AG04450 (cell line): Measurements from ENCODE around the gene KLF17. TPM values are rescaled to one million over a fixed set of nuclear protein-coding genes. Genes with fewer than 3 reads are reported as not detected.

Experiments used
- CTCF ChIA-PET: fragments of 300-600, 350-600 bp; formaldehyde crosslinking; extraction: SDS; loops from one replicate; lab custom pipeline; 2022; ENCODE audit warnings: antibody characterized with exemption, inconsistent platforms; lab: Charles Lee
- POLR2A ChIA-PET: fragments of 350-600 bp; formaldehyde crosslinking; extraction: SDS; loops from one replicate; lab custom pipeline; 2021; ENCODE audit warnings: antibody characterized with exemption, inconsistent platforms; lab: Yijun Ruan, JAX
- DNase-seq: peaks from one replicate; pipeline ENCODE4 v3.0.0-alpha.2; 2011; ENCODE audit warnings: low read depth, low spot score
- H3K27ac ChIP-seq: one replicate; pipeline ENCODE4 v1.5.1; 2012; ENCODE audit warnings: low read depth, low read length, control low read depth
- H3K27me3 ChIP-seq: one replicate; pipeline ENCODE4 v1.6.0; 2012; ENCODE audit warnings: low read length; ENCODE audit not compliant: control insufficient read depth, insufficient read depth
- H3K4me3 ChIP-seq: 2 replicates; pipeline ENCODE4 v1.5.1; 2011; ENCODE audit warnings: mild to moderate bottlenecking, low read depth, low read length, control low read depth
- H3K9me3 ChIP-seq: 2 replicates; pipeline ENCODE4 v1.5.1; 2012; ENCODE audit warnings: low read length; ENCODE audit not compliant: control insufficient read depth, insufficient read depth
- polyA plus RNA-seq: library from polyadenylated mRNA; depleted of rRNA; stranded (reverse); fragments of >200 nt; gene quantifications from 2 replicates; pipeline ENCODE4 v1.2.3, GENCODE V29; 2011
- TF ChIP-seq, protein P1 (sequence below): IDR thresholded peaks from 2 replicates; pipeline ENCODE4 v1.5.1; 2011; ENCODE audit warnings: low read depth, low read length, control low read depth, inconsistent platforms

Gene KLF17
- polyA plus RNA-seq, 1 experiment = 0.21 TPM

DNA sequence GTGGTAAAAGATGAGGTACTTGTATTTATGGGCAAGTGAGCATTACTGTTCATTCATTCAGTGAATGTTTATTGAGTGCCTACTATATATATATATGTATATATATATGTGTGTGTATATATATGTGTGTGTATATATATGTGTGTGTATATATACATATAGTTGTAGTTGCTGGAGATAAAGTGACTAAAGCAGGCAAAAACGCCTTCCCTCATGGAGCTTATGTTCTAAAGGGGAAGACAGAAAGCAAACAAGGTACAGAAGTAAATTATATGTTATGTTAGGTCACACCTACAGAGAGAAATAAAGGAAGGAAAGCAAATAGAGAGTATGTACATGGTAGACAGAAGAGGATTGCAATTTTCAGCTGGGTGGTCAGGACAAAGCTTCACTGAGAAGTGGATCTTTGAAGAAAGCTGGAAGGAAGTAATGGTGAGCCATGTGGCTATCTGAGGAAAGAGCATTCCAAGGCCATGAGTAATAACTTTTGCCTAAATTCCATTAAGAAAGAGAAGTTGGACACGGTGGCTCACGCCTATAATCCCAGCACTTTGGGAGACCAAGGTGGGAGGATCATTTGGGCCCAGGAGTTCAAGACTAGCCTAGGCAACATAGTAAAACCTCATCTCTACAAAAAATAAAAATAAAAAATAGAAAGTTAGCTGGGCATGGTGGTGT lies 33.5 kb upstream of the KLF17 start:
- no peaks in the 10 kb centered on the region for H3K27me3 ChIP-seq
- POLR2A ChIA-PET = no interaction called here
- CTCF ChIA-PET = interaction anchor here (1.5 to 1.6 kb wide), 2 partner anchors 80 to 132 kb away, joined by 3 to 4 read pairs; no protein-coding TSS in a partner anchor
- no peak overlapping the region for H3K27ac ChIP-seq
- peak; percentile 37 for DNase-seq
- H3K9me3 ChIP-seq = no peaks in the 10 kb centered on the region
- TF ChIP-seq, protein P1, sequence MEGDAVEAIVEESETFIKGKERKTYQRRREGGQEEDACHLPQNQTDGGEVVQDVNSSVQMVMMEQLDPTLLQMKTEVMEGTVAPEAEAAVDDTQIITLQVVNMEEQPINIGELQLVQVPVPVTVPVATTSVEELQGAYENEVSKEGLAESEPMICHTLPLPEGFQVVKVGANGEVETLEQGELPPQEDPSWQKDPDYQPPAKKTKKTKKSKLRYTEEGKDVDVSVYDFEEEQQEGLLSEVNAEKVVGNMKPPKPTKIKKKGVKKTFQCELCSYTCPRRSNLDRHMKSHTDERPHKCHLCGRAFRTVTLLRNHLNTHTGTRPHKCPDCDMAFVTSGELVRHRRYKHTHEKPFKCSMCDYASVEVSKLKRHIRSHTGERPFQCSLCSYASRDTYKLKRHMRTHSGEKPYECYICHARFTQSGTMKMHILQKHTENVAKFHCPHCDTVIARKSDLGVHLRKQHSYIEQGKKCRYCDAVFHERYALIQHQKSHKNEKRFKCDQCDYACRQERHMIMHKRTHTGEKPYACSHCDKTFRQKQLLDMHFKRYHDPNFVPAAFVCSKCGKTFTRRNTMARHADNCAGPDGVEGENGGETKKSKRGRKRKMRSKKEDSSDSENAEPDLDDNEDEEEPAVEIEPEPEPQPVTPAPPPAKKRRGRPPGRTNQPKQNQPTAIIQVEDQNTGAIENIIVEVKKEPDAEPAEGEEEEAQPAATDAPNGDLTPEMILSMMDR = no peak
- H3K4me3 ChIP-seq = no peak overlapping the region

DNA sequence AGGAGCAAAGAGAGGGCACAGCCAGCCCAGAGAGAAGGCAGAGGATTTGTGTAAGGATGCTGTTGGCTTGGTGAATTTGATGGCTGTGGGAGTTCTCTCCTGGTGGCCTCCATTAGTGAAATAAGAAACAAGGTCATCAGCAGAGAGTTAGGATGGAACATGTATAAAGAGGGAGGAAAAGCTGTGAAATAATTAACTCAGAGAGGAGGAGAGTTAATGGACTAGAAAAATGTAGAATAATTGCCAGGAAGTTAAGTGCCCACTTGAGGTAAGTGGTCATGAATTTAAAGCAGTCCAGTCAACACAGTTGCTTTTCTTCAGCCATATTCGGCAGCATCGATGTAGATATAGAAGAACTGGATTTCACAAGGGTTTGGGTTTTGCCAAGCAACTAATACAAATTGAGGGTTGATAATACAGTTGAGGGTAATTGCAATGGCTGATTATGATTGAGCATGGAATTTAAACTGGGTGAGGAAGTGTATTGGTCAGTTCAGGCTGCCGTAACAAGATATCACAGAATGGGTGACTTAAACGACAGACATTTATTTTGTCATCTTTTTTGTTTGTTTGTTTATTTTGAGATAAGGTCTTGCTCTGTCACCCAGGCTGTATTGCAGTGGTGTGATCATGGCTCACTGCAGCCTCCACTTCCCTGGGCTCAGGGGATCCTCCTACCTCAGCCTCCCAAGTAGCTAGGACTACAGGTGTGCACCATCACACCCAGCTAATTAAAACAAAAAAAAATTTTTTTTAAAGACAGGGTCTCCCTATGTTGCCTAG lies 31.7 kb upstream of the KLF17 start:
- DNase-seq = no peak
- ChIA-PET CTCF (interaction anchor here (1.1 kb wide), 1 partner anchor 566 kb away, joined by 3 read pairs; no protein-coding TSS in a partner anchor), POLR2A (interaction anchor here (0.5 kb wide), 1 partner anchor 88 kb away, joined by 3 read pairs; no protein-coding TSS in a partner anchor)
- H3K27ac ChIP-seq = no peak overlapping the region
- no peaks in the 10 kb centered on the region for H3K27me3 ChIP-seq
- H3K9me3 ChIP-seq = no peaks in the 10 kb centered on the region
- TF ChIP-seq, protein P1 = no peak
- H3K4me3 ChIP-seq = no peak overlapping the region

- CTCF ChIA-PET = no interaction called here
- Histone ChIP-seq H3K27ac (no peak overlapping the region), H3K4me3 (no peak overlapping the region), H3K9me3 (no peaks in the 10 kb centered on the region), H3K27me3 (no peaks in the 10 kb centered on the region)
- DNase-seq = no peak
- TF ChIP-seq, protein P1 = no peak
- POLR2A ChIA-PET = no interaction called here
Observed at GRCh38 chr1:44089371-44090048, 29.1 kb upstream of the KLF17 start.

GRCh38 chr1:44090429-44091252 lies 28.0 kb upstream of the KLF17 start:
- POLR2A ChIA-PET = no interaction called here
- no peak overlapping the region for H3K4me3 ChIP-seq
- H3K27ac ChIP-seq = no peak overlapping the region
- H3K27me3 ChIP-seq = no peaks in the 10 kb centered on the region
- no peaks in the 10 kb centered on the region for H3K9me3 ChIP-seq
- no peak for DNase-seq
- CTCF ChIA-PET = interaction anchor here (1.2 to 1.5 kb wide), 2 partner anchors 12 to 127 kb away, joined by 3 to 5 read pairs; no protein-coding TSS in a partner anchor
- TF ChIP-seq, protein P1 = no peak
